Activated CD4-positive, alpha-beta memory T cell treated with anti-CD3 and anti-CD28 coated beads for 36 hours (primary cell): ENCODE data around the gene TULP4. TPM values are rescaled to one million over a fixed set of nuclear protein-coding genes. Genes with fewer than 3 reads are reported as not detected.
"Not testable (repeated sequence)": the region's sequence is repeated elsewhere in the genome, so short reads cannot be mapped to it uniquely, and the experiment has no call there.

Source experiments
- CTCF ChIA-PET: fragments of 350-600 bp; sonication (Branson Sonifier 250); formaldehyde crosslinking; loops from one replicate; lab custom pipeline; 2021; ENCODE audit warnings: antibody characterized with exemption, inconsistent platforms; lab: Charles Lee
- POLR2A ChIA-PET: fragments of 350-600 bp; sonication (Branson Sonifier 250); formaldehyde crosslinking; loops from one replicate; lab custom pipeline; 2021; ENCODE audit warnings: antibody characterized with exemption; lab: Charles Lee
- DNase-seq: peaks from one replicate; pipeline ENCODE4 v3.0.0-alpha.2; 2020
- H3K27ac Mint-ChIP-seq: one replicate; pipeline ENCODE4 v1.8.0; 2021; ENCODE audit warnings: mixed read lengths
- H3K27me3 Mint-ChIP-seq: one replicate; pipeline ENCODE4 v1.8.0; 2021; ENCODE audit warnings: mixed read lengths
- H3K36me3 Mint-ChIP-seq: one replicate; pipeline ENCODE4 v1.8.0; 2021; ENCODE audit warnings: mixed read lengths
- H3K4me1 Mint-ChIP-seq: one replicate; pipeline ENCODE4 v1.8.0; 2021; ENCODE audit warnings: low read depth, mixed read lengths
- H3K4me3 Mint-ChIP-seq: one replicate; pipeline ENCODE4 v1.8.0; 2021; ENCODE audit warnings: mild to moderate bottlenecking, mixed read lengths
- H3K9me3 Mint-ChIP-seq: one replicate; pipeline ENCODE4 v1.8.0; 2021; ENCODE audit warnings: mixed read lengths
- intact Hi-C: fragments of 100-400 bp; cut with micrococcal nuclease; formaldehyde crosslinking; loops from one replicate; pipeline ENCODE4 v1.15.1; 2023
- total RNA-seq, 2 experiments: library from RNA; stranded (reverse); gene quantifications; one replicate each; pipeline ENCODE4 v1.2.3, GENCODE V29; 2021

Gene TULP4
- total RNA-seq, 2 experiments from 2014 or later, result 15.9 to 16.3 TPM

DNA sequence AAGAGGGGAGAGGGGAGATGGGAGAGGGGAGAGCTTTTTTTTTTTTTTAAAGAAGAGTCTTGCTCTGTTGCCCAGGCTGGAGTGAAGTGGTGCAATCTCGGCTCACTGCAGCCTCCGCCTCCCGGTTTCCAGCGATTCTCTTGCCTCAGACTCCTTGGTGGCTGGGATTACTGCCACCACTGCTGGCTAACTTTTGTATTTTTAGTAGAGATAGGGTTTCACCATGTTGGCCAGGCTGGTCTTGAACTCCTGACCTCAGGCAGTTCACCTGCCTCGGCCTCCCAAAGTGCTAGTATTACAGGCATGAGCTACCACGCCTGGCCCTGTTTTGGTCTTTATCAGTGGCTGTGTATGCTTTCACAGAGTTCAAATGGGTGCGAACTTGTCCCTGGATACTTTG, 38.5 kb downstream of the TULP4 start:
- H3K4me1 Mint-ChIP-seq, H3K9me3 Mint-ChIP-seq, DNase-seq, CTCF ChIA-PET, H3K4me3 Mint-ChIP-seq, intact Hi-C loops, H3K27ac Mint-ChIP-seq, H3K27me3 Mint-ChIP-seq: not testable (repeated sequence)
- peaks cover 10% of the 10 kb centered on the region for H3K36me3 Mint-ChIP-seq
- POLR2A ChIA-PET, result interaction anchor here (0.6 kb wide), 1 partner anchor 25 kb away, joined by 3 read pairs; no protein-coding TSS in a partner anchor

GRCh38 chr6:158353883-158354877, 41.9 kb downstream of the TULP4 start:
- H3K27me3 Mint-ChIP-seq, result no peaks in the 10 kb centered on the region
- H3K4me3 Mint-ChIP-seq, result no peak overlapping the region
- peaks cover 4% of the 10 kb centered on the region for H3K36me3 Mint-ChIP-seq
- intact Hi-C loops, result no loop called here
- no peak overlapping the region for H3K27ac Mint-ChIP-seq
- peaks cover 37% of the 10 kb centered on the region for H3K4me1 Mint-ChIP-seq
- ChIA-PET POLR2A (interaction anchor here (0.6 kb wide), 1 partner anchor 1413 kb away, joined by 3 read pairs; no protein-coding TSS in a partner anchor), CTCF (interaction anchor here (0.5 to 1.2 kb wide), 2 partner anchors 133 to 199 kb away, joined by 4 read pairs; no protein-coding TSS in a partner anchor)
- DNase-seq, result no peak
- H3K9me3 Mint-ChIP-seq, result no peaks in the 10 kb centered on the region

DNA sequence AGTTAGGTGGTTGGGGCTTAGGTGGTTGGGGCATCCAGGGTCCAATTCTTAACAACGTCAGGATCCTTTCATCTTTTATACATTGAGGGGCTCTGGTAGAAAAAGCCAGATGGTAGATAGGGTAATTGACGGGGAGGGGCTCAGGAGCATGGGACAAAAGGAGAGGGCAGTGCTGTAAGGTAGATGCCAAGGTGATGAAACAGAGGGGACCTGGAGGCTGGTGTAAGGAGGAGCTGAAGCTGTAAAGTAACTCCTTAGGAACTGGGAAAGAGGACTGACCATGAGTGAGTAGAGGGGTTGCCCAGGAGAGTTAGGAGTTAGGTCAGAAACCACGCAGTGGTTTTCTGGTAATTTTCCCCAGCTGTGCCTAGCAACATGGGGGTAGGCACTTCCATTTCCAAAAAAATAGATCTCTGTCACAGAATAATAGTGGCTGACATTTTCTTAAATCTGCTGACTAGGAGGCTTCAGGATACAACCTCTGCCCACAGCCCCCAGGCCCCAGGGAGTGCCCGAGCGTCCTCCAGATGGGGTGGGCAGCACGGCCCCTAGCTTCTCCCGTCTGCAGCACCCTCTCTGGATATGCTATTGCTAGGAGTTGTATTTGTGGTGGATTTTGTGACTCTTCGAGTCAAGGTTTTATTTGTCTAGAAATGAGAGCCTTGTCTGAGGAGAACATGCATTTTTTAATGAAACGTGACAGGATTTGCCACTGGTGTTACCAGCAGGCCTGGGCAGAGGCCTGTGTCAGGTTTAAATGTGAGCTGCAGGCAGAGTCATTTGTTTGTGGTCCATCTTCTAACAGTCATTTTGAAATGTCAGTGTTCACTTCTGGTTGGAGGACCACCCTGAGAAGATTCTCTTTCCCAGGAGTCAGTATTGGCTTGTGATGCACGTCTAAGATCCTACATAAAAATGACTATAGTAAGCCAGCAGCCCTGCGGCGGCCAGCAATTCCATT, 44.6 kb downstream of the TULP4 start:
- H3K9me3 Mint-ChIP-seq, result no peaks in the 10 kb centered on the region
- intact Hi-C loops, result loop anchor here (1.0 kb wide), 1 partner anchor 13 kb away; no protein-coding TSS in a partner anchor
- ChIA-PET CTCF (interaction anchor here (1.2 kb wide), 1 partner anchor 142 kb away, joined by 3 read pairs; no protein-coding TSS in a partner anchor), POLR2A (no interaction called here)
- H3K27ac Mint-ChIP-seq, result peak overlapping the region; percentile 25
- H3K4me1 Mint-ChIP-seq, result peaks cover 37% of the 10 kb centered on the region
- DNase-seq, result no peak
- H3K27me3 Mint-ChIP-seq, result no peaks in the 10 kb centered on the region
- no peaks in the 10 kb centered on the region for H3K36me3 Mint-ChIP-seq
- no peak overlapping the region for H3K4me3 Mint-ChIP-seq

GRCh38 chr6:158357570-158358216, 45.4 kb downstream of the TULP4 start:
- H3K36me3 Mint-ChIP-seq, result no peaks in the 10 kb centered on the region
- ChIA-PET POLR2A (no interaction called here), CTCF (interaction anchor here (1.2 kb wide), 1 partner anchor 143 kb away, joined by 3 read pairs; no protein-coding TSS in a partner anchor)
- peak overlapping the region; percentile 25 for H3K27ac Mint-ChIP-seq
- DNase-seq, result peak; percentile 54
- no peak overlapping the region for H3K4me3 Mint-ChIP-seq
- no peaks in the 10 kb centered on the region for H3K9me3 Mint-ChIP-seq
- H3K4me1 Mint-ChIP-seq, result peaks cover 37% of the 10 kb centered on the region
- no peaks in the 10 kb centered on the region for H3K27me3 Mint-ChIP-seq
- intact Hi-C loops, result loop anchor here (1.0 kb wide), 1 partner anchor 13 kb away; no protein-coding TSS in a partner anchor

DNA sequence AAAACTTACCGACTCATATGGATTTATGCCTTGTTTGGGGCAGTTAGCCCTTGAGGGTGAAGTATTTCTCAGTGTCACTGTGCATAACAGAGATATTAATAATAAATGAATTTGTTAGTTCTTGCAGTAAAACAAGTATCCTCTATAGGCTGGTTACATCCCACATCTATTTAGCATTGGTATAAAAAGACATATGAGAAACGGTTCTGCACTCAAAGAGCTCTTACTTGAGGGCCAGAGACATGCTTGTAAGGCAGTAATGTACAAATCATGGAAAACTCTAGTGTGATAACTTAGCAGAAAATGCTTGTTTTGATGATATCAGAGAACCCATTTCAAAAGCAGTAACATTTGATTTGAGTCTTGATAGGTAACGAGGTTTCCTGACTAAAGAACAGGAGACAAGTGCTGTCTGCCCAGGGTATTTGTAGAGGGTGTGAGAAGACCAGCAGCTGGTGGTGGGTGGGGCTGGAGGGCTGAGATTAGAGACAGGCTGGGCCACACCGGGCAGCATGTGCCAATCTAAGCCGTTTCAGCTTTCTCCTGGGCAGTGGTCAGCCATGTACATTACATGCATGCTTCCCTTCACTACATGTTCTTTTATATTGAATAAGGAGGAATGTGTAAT, 46.3 kb downstream of the TULP4 start:
- intact Hi-C loops, result no loop called here
- Mint-ChIP-seq H3K27me3 (no peaks in the 10 kb centered on the region), H3K36me3 (no peaks in the 10 kb centered on the region), H3K4me3 (no peak overlapping the region), H3K4me1 (peaks cover 37% of the 10 kb centered on the region), H3K27ac (no peak overlapping the region), H3K9me3 (no peaks in the 10 kb centered on the region)
- ChIA-PET CTCF (no interaction called here), POLR2A (no interaction called here)
- no peak for DNase-seq

DNA sequence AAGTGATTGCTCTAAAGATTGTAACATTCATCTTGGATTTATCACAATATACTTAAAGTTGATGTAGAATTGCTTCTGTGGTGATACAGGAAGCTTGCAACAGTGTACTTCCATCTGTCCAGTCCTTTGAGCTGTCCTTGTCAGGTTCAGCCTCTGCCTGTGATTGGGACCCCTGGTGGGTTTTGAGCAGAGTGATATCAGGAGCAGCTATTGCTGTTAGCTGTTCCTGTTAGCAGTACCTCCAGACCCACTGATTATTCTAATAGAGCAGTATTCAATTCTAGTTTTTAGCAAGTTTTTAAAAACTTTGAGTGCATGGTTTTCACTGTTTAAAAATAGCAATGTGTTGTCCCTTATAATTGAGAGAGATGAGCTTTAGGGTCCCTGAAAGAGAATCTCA, 48.8 kb downstream of the TULP4 start:
- H3K27ac Mint-ChIP-seq, result no peak overlapping the region
- CTCF ChIA-PET, result no interaction called here
- H3K4me3 Mint-ChIP-seq, result no peak overlapping the region
- intact Hi-C loops, result no loop called here
- H3K4me1 Mint-ChIP-seq, result peaks cover 31% of the 10 kb centered on the region
- no peaks in the 10 kb centered on the region for H3K36me3 Mint-ChIP-seq
- POLR2A ChIA-PET, result no interaction called here
- DNase-seq, result no peak
- H3K9me3 Mint-ChIP-seq, result no peaks in the 10 kb centered on the region
- no peaks in the 10 kb centered on the region for H3K27me3 Mint-ChIP-seq

GRCh38 chr6:158361961-158362669, 49.9 kb downstream of the TULP4 start:
- intact Hi-C loops, result no loop called here
- Mint-ChIP-seq H3K4me1 (peaks cover 26% of the 10 kb centered on the region), H3K27me3 (no peaks in the 10 kb centered on the region), H3K9me3 (no peaks in the 10 kb centered on the region), H3K4me3 (no peak overlapping the region), H3K36me3 (no peaks in the 10 kb centered on the region), H3K27ac (no peak overlapping the region)
- CTCF ChIA-PET, result interaction anchor here (1.6 kb wide), 1 partner anchor 141 kb away, joined by 5 read pairs; no protein-coding TSS in a partner anchor
- POLR2A ChIA-PET, result interaction anchor here (0.7 kb wide), 1 partner anchor 20 kb away, joined by 4 read pairs; no protein-coding TSS in a partner anchor
- DNase-seq, result no peak

DNA sequence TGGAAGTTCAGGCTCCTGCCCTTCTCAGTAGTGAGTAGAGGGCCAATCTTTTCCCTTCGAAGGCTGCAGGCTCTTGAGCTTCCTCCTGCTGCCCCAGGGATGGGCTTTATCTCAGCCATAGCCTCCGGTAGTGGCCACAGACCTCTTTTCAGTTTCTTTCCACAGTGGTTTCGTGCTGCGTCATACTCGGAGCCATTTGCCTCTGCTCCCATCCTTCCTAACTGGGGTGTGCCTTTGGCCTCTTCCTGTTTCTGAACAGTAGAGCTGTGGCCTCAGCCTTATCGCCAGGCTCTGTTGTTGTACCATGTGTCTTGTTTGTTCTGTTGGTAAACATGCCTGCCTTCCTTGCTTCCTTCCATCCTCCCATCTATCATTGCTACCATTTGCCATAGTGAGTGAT, 54.1 kb downstream of the TULP4 start:
- intact Hi-C loops, result no loop called here
- no peaks in the 10 kb centered on the region for H3K27me3 Mint-ChIP-seq
- CTCF ChIA-PET, result interaction anchor here (0.6 kb wide), 1 partner anchor 314 kb away, joined by 4 read pairs; no protein-coding TSS in a partner anchor
- no peak overlapping the region for H3K27ac Mint-ChIP-seq
- no peaks in the 10 kb centered on the region for H3K36me3 Mint-ChIP-seq
- POLR2A ChIA-PET, result no interaction called here
- H3K4me3 Mint-ChIP-seq, result no peak overlapping the region
- H3K4me1 Mint-ChIP-seq, result peaks cover 6% of the 10 kb centered on the region
- DNase-seq, result no peak
- H3K9me3 Mint-ChIP-seq, result no peaks in the 10 kb centered on the region

- Mint-ChIP-seq H3K27me3 (no peaks in the 10 kb centered on the region), H3K4me1 (peaks cover 7% of the 10 kb centered on the region), H3K27ac (no peak overlapping the region), H3K36me3 (peaks cover 2% of the 10 kb centered on the region), H3K9me3 (no peaks in the 10 kb centered on the region), H3K4me3 (no peak overlapping the region)
- no peak for DNase-seq
- intact Hi-C loops, result no loop called here
- POLR2A ChIA-PET, result no interaction called here
- CTCF ChIA-PET, result no interaction called here
Observed at GRCh38 chr6:158367816-158368215, 55.6 kb downstream of the TULP4 start.

DNA sequence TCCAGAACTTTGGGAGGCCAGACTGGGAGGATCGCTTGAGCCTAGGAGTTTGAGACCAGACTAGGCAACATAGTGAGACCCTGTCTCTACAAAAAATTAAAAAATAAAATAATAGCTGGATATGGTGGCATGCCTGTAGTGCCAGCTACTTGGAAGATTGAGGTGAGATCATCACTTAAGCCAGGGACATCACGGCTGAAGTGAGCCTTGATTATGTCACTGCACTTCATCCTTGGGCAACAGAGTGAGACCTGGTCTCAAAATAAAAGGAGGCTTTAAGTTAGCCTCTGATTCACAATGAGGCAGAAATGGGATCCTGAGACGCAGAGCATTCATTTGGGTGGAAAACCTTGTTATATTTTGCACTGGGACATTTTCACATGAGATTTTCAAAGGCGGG, 57.0 kb downstream of the TULP4 start:
- intact Hi-C loops, result no loop called here
- ChIA-PET CTCF (no interaction called here), POLR2A (no interaction called here)
- H3K36me3 Mint-ChIP-seq, result peaks cover 2% of the 10 kb centered on the region
- no peaks in the 10 kb centered on the region for H3K27me3 Mint-ChIP-seq
- DNase-seq, result no peak
- no peaks in the 10 kb centered on the region for H3K9me3 Mint-ChIP-seq
- no peak overlapping the region for H3K4me3 Mint-ChIP-seq
- no peak overlapping the region for H3K27ac Mint-ChIP-seq
- peaks cover 7% of the 10 kb centered on the region for H3K4me1 Mint-ChIP-seq
